Panc1 (cell line): ENCODE data around the gene CKM. TPM values are rescaled to one million over a fixed set of nuclear protein-coding genes. Genes with fewer than 3 reads are reported as not detected.

ENCODE experiments used
- ATAC-seq: fragments of 200-7000 bp; cut with Tn5 transposase; 2 replicates; pipeline ENCODE4 v1.9.1; 2020; ENCODE audit warnings: mild to moderate bottlenecking, moderate library complexity
- BruUV-seq: library from RNA; stranded (reverse); fragments of 400-500 nt; replicated peaks from 2 replicates; lab custom pipeline; 2021; lab: Mats Ljungman, UMichigan
- CTCF ChIA-PET: fragments of 300-600 bp; sonication (Branson Sonifier 250); formaldehyde crosslinking; loops from one replicate; lab custom pipeline; 2022; ENCODE audit warnings: antibody characterized with exemption; lab: Charles Lee
- POLR2A ChIA-PET: fragments of 300-600 bp; sonication (Branson Sonifier 250); formaldehyde crosslinking; loops from one replicate; lab custom pipeline; 2022; ENCODE audit warnings: antibody characterized with exemption; lab: Charles Lee
- DNase-seq: peaks from one replicate; pipeline ENCODE4 v3.0.0-alpha.2; 2010; ENCODE audit warnings: low read depth, low spot score
- H3K27ac ChIP-seq: 2 replicates; pipeline ENCODE4 v1.5.1; 2011; ENCODE audit warnings: mild to moderate bottlenecking, low read length, inconsistent platforms
- H3K27me3 ChIP-seq: fragments of 200-500 bp; sonication (Bioruptor generic); 2 replicates; pipeline ENCODE4 v1.6.0; 2014; ENCODE audit warnings: low read length, inconsistent platforms; ENCODE audit not compliant: control insufficient read depth, insufficient read depth
- H3K36me3 ChIP-seq: fragments of 200-500 bp; sonication (Bioruptor generic); 2 replicates; pipeline ENCODE4 v1.5.1; 2014; ENCODE audit warnings: inconsistent platforms, mild to moderate bottlenecking, low read length, moderate library complexity; ENCODE audit not compliant: control insufficient read depth, insufficient read depth
- H3K4me1 ChIP-seq: 2 replicates; pipeline ENCODE4 v1.5.1; 2011; ENCODE audit warnings: inconsistent platforms, mild to moderate bottlenecking, low read length, moderate library complexity; ENCODE audit not compliant: control insufficient read depth, insufficient read depth
- H3K4me3 ChIP-seq, 2 experiments: 2 replicates each; pipeline ENCODE4 v1.5.1; 2011 to 2012; ENCODE audit warnings: low read depth in 2 of 2, low read length in 2 of 2, mild to moderate bottlenecking in 2 of 2, inconsistent platforms in 1 of 2, moderate library complexity in 1 of 2
- H3K9me3 ChIP-seq: fragments of 200-500 bp; sonication (Bioruptor generic); 2 replicates; pipeline ENCODE4 v1.5.1; 2014; ENCODE audit warnings: low read depth, mild to moderate bottlenecking, inconsistent platforms, low read length, moderate library complexity; ENCODE audit not compliant: control insufficient read depth, insufficient read depth
- POLR2AphosphoS5 ChIP-seq: IDR thresholded peaks from 2 replicates; pipeline ENCODE4 v1.6.1; 2012; ENCODE audit warnings: mild to moderate bottlenecking, low read depth, low read length, moderate library complexity
- SIN3A ChIP-seq: IDR thresholded peaks from 2 replicates; pipeline ENCODE4 v1.6.1; 2012; ENCODE audit warnings: low read depth, mild to moderate bottlenecking, low read length, moderate library complexity, borderline replicate concordance; ENCODE audit not compliant: insufficient read depth
- TCF7L2 ChIP-seq: IDR thresholded peaks from 2 replicates; pipeline ENCODE4 v1.6.1; 2011; ENCODE audit warnings: mild to moderate bottlenecking, low read depth, low read length, inconsistent platforms
- in situ Hi-C: cut with HindIII; loops from 2 replicates; pipeline ENCODE4 v1.10.0; 2016; ENCODE audit warnings: low sequenced_read_pairs, low pct_unique_long_range_greater_than_20kb
- intact Hi-C: fragments of 100-400 bp; cut with micrococcal nuclease; formaldehyde crosslinking; loops from one replicate; pipeline ENCODE4 v1.10.0; 2022; ENCODE audit not compliant: unreplicated experiment
- total RNA-seq: library from RNA; stranded (reverse); gene quantifications from one replicate; pipeline ENCODE4 v1.2.1, GENCODE V29; 2021; ENCODE audit not compliant: unreplicated experiment
- TF ChIP-seq, protein P1 (sequence below), 2 experiments: IDR thresholded peaks; 2 replicates each; pipeline ENCODE4 v1.6.1; 2011 to 2012; ENCODE audit warnings: low read depth in 2 of 2, control low read depth in 1 of 2, low read length in 1 of 2, mild to moderate bottlenecking in 1 of 2, moderate library complexity in 1 of 2; ENCODE audit not compliant: insufficient read depth in 1 of 2
- TF ChIP-seq, protein P2 (sequence below): fragments of 450-650 bp; IDR thresholded peaks from 2 replicates; pipeline ENCODE4 v1.5.1; 2017; ENCODE audit warnings: mild to moderate bottlenecking

The CKM gene
- total RNA-seq, 1 experiment from 2014 or later: not detected

DNA sequence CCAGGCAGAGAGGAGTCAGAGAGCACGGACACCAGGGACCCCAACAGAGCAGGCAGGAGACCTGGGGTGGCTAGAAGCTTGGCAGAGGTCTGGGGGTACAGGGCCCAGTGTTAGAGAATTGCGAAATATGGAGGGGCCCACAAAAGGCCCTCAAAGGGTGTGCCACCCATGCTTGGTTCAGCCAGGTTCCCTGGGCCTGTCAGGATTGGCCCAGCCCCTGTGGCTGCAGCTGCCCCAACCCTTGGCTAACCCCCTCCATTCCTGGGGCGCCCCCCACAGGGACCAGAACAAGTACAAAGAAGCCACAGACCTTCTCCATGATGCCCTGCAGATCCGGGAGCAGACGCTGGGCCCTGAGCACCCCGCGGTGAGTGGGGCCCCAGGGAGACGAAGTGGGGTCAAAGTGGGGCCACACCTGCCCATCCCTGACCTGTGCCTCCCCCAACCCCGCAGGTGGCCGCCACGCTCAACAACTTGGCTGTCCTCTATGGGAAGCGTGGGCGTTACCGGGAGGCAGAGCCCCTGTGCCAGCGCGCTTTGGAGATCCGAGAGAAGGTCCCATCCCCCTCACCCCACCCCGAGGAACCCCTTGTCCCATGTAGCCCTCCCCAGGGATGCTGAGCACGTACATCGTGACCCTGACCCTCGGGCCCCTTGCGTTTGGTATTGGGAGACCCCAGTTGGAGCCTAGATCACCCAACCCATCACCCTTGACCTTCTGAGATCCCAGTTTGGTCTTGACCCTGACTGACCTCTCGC, 25.9 kb upstream of the CKM start:
- ChIA-PET CTCF (no interaction called here), POLR2A (no interaction called here)
- BruUV-seq: no TSS peak
- H3K27me3 ChIP-seq: no peaks in the 10 kb centered on the region
- no peak overlapping the region for H3K27ac ChIP-seq
- no peak for DNase-seq
- no peaks in the 10 kb centered on the region for H3K4me1 ChIP-seq
- intact Hi-C loops (no loop called here), in situ Hi-C loops (no loop called here)
- ATAC-seq: no peak
- no peaks in the 10 kb centered on the region for H3K9me3 ChIP-seq
- H3K36me3 ChIP-seq: no peaks in the 10 kb centered on the region
- TF ChIP-seq, protein P1, sequence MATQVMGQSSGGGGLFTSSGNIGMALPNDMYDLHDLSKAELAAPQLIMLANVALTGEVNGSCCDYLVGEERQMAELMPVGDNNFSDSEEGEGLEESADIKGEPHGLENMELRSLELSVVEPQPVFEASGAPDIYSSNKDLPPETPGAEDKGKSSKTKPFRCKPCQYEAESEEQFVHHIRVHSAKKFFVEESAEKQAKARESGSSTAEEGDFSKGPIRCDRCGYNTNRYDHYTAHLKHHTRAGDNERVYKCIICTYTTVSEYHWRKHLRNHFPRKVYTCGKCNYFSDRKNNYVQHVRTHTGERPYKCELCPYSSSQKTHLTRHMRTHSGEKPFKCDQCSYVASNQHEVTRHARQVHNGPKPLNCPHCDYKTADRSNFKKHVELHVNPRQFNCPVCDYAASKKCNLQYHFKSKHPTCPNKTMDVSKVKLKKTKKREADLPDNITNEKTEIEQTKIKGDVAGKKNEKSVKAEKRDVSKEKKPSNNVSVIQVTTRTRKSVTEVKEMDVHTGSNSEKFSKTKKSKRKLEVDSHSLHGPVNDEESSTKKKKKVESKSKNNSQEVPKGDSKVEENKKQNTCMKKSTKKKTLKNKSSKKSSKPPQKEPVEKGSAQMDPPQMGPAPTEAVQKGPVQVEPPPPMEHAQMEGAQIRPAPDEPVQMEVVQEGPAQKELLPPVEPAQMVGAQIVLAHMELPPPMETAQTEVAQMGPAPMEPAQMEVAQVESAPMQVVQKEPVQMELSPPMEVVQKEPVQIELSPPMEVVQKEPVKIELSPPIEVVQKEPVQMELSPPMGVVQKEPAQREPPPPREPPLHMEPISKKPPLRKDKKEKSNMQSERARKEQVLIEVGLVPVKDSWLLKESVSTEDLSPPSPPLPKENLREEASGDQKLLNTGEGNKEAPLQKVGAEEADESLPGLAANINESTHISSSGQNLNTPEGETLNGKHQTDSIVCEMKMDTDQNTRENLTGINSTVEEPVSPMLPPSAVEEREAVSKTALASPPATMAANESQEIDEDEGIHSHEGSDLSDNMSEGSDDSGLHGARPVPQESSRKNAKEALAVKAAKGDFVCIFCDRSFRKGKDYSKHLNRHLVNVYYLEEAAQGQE (IDR thresholded peaks at IDR 0.05; ENCODE audit: insufficient read depth in 1 of 2, low read depth in 2 of 2, low read length in 1 of 2): no peak
- TF ChIP-seq TCF7L2 (no peak), POLR2AphosphoS5 (no peak), SIN3A (no peak)
- TF ChIP-seq, protein P2, sequence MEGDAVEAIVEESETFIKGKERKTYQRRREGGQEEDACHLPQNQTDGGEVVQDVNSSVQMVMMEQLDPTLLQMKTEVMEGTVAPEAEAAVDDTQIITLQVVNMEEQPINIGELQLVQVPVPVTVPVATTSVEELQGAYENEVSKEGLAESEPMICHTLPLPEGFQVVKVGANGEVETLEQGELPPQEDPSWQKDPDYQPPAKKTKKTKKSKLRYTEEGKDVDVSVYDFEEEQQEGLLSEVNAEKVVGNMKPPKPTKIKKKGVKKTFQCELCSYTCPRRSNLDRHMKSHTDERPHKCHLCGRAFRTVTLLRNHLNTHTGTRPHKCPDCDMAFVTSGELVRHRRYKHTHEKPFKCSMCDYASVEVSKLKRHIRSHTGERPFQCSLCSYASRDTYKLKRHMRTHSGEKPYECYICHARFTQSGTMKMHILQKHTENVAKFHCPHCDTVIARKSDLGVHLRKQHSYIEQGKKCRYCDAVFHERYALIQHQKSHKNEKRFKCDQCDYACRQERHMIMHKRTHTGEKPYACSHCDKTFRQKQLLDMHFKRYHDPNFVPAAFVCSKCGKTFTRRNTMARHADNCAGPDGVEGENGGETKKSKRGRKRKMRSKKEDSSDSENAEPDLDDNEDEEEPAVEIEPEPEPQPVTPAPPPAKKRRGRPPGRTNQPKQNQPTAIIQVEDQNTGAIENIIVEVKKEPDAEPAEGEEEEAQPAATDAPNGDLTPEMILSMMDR: no peak
- H3K4me3 ChIP-seq: no peak overlapping the region

DNA sequence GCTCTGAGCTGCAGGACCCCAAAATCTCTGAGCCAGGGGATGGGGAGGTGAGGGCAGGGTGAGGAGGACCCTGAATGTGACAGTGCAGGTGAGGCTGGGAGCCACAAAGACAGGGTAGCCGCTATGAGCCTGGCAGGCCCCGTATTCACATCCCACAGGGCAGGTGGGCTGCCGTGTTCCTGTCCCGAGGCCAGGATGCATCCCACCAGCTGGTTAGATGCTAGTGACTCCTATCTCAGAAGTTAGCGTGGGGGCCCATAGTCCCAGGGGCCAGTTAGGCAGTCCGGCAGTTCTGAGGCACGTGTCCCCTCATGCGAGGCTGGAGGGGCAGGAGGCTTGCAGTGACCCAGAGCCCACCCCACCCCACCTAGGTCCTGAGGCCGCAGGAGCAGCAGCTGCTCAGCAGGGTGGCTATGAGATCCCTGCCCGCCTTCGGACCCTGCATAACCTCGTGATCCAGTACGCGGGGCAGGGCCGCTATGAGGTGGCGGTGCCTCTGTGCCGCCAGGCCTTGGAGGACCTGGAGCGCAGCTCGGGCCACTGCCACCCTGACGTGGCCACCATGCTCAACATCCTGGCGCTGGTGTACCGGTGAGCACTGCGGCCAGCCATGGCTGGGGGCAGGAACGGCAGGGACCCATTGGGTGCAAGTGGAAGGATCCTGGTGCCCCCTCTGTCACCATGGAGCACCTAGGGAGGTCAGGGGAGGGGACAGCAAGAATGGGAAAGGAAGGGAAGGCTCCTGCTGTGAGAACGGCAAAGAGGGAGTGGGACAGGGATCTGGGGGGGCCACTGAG, 25.1 kb upstream of the CKM start:
- CTCF ChIA-PET: no interaction called here
- H3K36me3 ChIP-seq: no peaks in the 10 kb centered on the region
- H3K4me3 ChIP-seq: no peak overlapping the region
- H3K27ac ChIP-seq: no peak overlapping the region
- H3K4me1 ChIP-seq: no peaks in the 10 kb centered on the region
- ATAC-seq: no peak
- DNase-seq: no peak
- TF ChIP-seq, protein P2: no peak
- TF ChIP-seq POLR2AphosphoS5: no peak
- TF ChIP-seq TCF7L2: no peak
- no peak for TF ChIP-seq SIN3A
- TF ChIP-seq, protein P1 (IDR thresholded peaks at IDR 0.05; ENCODE audit: insufficient read depth in 1 of 2, low read depth in 2 of 2, low read length in 1 of 2): no peak
- POLR2A ChIA-PET: no interaction called here
- BruUV-seq: no TSS peak
- no peaks in the 10 kb centered on the region for H3K9me3 ChIP-seq
- in situ Hi-C loops: no loop called here
- H3K27me3 ChIP-seq: no peaks in the 10 kb centered on the region
- intact Hi-C loops: no loop called here
